Mesothelial cell of epicardium (in vitro differentiated cells): Measurements from ENCODE around the gene ANK3. TPM values are rescaled to one million over a fixed set of nuclear protein-coding genes. Genes with fewer than 3 reads are reported as not detected.

Experiments used
- DNase-seq, 2 experiments: peaks; one replicate each; pipeline ENCODE4 v3.0.0; 2021; ENCODE audit warnings: low spot score in 2 of 2; ENCODE audit not compliant: unreplicated experiment in 2 of 2
- H3K27ac Mint-ChIP-seq: 2 replicates; pipeline ENCODE4 v1.8.0; 2021; ENCODE audit warnings: mixed read lengths
- H3K27me3 Mint-ChIP-seq: 2 replicates; pipeline ENCODE4 v1.8.0; 2021; ENCODE audit warnings: low read depth, mixed read lengths
- H3K36me3 Mint-ChIP-seq: 2 replicates; pipeline ENCODE4 v1.8.0; 2021; ENCODE audit warnings: mixed read lengths
- H3K4me1 Mint-ChIP-seq: 2 replicates; pipeline ENCODE4 v1.8.0; 2021; ENCODE audit warnings: mixed read lengths
- H3K4me3 Mint-ChIP-seq: 2 replicates; pipeline ENCODE4 v1.8.0; 2021; ENCODE audit warnings: mild to moderate bottlenecking, moderate library complexity, mixed read lengths
- H3K9me3 Mint-ChIP-seq: 2 replicates; pipeline ENCODE4 v1.8.0; 2021; ENCODE audit warnings: mixed read lengths
- CTCF ChIP-seq: fragments of 200-600 bp; sonication (generic); IDR thresholded peaks from one replicate; pipeline ENCODE4 v1.5.0; 2021; ENCODE audit warnings: antibody characterized with exemption; ENCODE audit not compliant: unreplicated experiment
- total RNA-seq: library from RNA; stranded (reverse); gene quantifications from 3 replicates; pipeline ENCODE4 v1.2.1, GENCODE V29; 2021

The ANK3 gene
- total RNA-seq, 1 donor from 2014 or later = 242 TPM

- peaks cover 14% of the 10 kb centered on the region for H3K9me3 Mint-ChIP-seq
- H3K4me3 Mint-ChIP-seq = no peak overlapping the region
- TF ChIP-seq CTCF = no peak
- H3K4me1 Mint-ChIP-seq = peaks cover 26% of the 10 kb centered on the region
- no peak for DNase-seq
- peaks cover 11% of the 10 kb centered on the region for H3K36me3 Mint-ChIP-seq
- H3K27ac Mint-ChIP-seq = peak overlapping the region; percentile 59
- H3K27me3 Mint-ChIP-seq = no peaks in the 10 kb centered on the region
Measured at GRCh38 chr10:59995862-59996261, 393.8 kb downstream of the ANK3 start.

- peaks cover 5% of the 10 kb centered on the region for H3K36me3 Mint-ChIP-seq
- peaks cover 17% of the 10 kb centered on the region for H3K9me3 Mint-ChIP-seq
- H3K4me3 Mint-ChIP-seq = no peak overlapping the region
- H3K27ac Mint-ChIP-seq = no peak overlapping the region
- no peak for DNase-seq
- no peak for TF ChIP-seq CTCF
- H3K27me3 Mint-ChIP-seq = no peaks in the 10 kb centered on the region
- H3K4me1 Mint-ChIP-seq = peaks cover 26% of the 10 kb centered on the region
Measured at GRCh38 chr10:59993931-59994330, 395.7 kb downstream of the ANK3 start.

DNA sequence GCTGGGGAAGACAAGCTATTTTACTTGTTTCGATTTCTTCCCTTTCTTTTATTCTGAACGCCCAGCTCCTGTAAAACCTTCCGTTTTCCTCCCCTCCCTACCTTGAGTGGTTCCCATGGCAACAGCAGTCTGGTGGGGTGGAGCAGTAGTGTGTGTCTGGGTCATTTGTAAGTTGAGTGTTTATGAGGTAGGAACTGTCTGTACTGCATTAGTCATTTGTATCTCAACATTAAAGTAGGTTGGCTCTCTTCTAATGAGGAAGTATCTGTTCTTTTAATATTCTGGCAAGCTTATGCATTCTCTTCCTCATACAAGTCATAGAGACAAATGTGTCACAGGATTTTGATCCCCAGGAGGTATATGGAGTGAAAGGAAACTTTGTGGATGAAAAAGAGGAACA, 398.0 kb downstream of the ANK3 start:
- peaks cover 37% of the 10 kb centered on the region for H3K9me3 Mint-ChIP-seq
- H3K4me3 Mint-ChIP-seq = peak overlapping the region; percentile 37
- H3K36me3 Mint-ChIP-seq = peaks cover 18% of the 10 kb centered on the region
- H3K27me3 Mint-ChIP-seq = no peaks in the 10 kb centered on the region
- TF ChIP-seq CTCF = no peak
- peak overlapping the region; percentile 90 for H3K27ac Mint-ChIP-seq
- DNase-seq = no peak
- peaks cover 16% of the 10 kb centered on the region for H3K4me1 Mint-ChIP-seq

DNA sequence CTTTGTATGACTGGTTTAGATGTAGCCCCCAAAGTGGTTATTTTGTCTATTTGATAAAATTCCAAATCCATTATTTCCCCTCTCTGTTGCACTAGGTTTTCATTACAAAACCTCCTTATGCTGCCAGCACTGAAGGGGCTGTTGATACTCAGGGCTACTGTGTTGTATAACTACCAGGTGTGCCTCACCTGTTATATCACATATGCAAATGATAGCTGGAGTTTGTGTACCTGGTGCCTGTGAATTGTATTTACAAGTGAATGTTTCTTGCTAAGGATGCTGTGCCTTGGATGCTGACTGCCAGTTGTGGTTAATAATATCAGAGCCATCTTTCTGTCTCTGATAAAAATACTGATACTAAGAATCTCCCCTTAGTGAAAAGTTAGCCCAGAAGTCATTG, 398.6 kb downstream of the ANK3 start:
- peaks cover 11% of the 10 kb centered on the region for H3K4me1 Mint-ChIP-seq
- no peak overlapping the region for H3K4me3 Mint-ChIP-seq
- TF ChIP-seq CTCF = no peak
- no peaks in the 10 kb centered on the region for H3K27me3 Mint-ChIP-seq
- H3K27ac Mint-ChIP-seq = peak overlapping the region; percentile 51
- H3K36me3 Mint-ChIP-seq = peaks cover 17% of the 10 kb centered on the region
- peaks cover 39% of the 10 kb centered on the region for H3K9me3 Mint-ChIP-seq
- DNase-seq = no peak

DNA sequence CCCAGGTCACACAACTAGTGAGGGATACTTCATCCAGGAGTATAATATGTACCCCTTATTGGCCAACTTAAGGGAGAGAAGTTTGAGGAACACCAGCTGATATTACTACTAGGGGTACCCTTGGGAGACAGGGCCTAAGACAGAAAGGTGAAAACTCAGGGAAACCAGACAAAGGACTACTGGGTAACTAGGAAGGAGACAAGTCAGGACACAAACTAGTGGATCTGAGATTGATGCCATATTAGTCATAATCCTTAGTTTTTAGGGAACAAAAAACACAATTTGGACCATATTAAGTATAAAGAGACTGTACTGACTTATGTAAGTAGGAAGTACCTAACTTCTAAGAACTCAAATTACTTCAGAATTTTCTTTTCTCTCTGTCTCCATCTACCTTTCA, 404.0 kb downstream of the ANK3 start:
- peaks cover 14% of the 10 kb centered on the region for H3K36me3 Mint-ChIP-seq
- H3K27ac Mint-ChIP-seq = no peak overlapping the region
- H3K9me3 Mint-ChIP-seq = peaks cover 35% of the 10 kb centered on the region
- no peak for DNase-seq
- peaks cover 12% of the 10 kb centered on the region for H3K4me1 Mint-ChIP-seq
- H3K4me3 Mint-ChIP-seq = no peak overlapping the region
- no peaks in the 10 kb centered on the region for H3K27me3 Mint-ChIP-seq
- TF ChIP-seq CTCF = no peak

GRCh38 chr10:59984415-59984814, 405.3 kb downstream of the ANK3 start:
- no peak for TF ChIP-seq CTCF
- no peaks in the 10 kb centered on the region for H3K27me3 Mint-ChIP-seq
- no peak for DNase-seq
- no peak overlapping the region for H3K27ac Mint-ChIP-seq
- no peak overlapping the region for H3K4me3 Mint-ChIP-seq
- peaks cover 14% of the 10 kb centered on the region for H3K4me1 Mint-ChIP-seq
- H3K36me3 Mint-ChIP-seq = peaks cover 14% of the 10 kb centered on the region
- peaks cover 36% of the 10 kb centered on the region for H3K9me3 Mint-ChIP-seq
